HG02938 (cell line): ENCODE data around the gene GGT5.
"Not testable (repeated sequence)": the region's sequence is repeated elsewhere in the genome, so short reads cannot be mapped to it uniquely, and the experiment has no call there.

Experiments used
- ATAC-seq: cut with Tn5 transposase; IDR thresholded peaks from one replicate; pipeline ENCODE4 v1.9.1; 2021; ENCODE audit warnings: mild to moderate bottlenecking, moderate library complexity; ENCODE audit not compliant: unreplicated experiment

The GGT5 gene, protein sequence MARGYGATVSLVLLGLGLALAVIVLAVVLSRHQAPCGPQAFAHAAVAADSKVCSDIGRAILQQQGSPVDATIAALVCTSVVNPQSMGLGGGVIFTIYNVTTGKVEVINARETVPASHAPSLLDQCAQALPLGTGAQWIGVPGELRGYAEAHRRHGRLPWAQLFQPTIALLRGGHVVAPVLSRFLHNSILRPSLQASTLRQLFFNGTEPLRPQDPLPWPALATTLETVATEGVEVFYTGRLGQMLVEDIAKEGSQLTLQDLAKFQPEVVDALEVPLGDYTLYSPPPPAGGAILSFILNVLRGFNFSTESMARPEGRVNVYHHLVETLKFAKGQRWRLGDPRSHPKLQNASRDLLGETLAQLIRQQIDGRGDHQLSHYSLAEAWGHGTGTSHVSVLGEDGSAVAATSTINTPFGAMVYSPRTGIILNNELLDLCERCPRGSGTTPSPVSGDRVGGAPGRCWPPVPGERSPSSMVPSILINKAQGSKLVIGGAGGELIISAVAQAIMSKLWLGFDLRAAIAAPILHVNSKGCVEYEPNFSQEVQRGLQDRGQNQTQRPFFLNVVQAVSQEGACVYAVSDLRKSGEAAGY

DNA sequence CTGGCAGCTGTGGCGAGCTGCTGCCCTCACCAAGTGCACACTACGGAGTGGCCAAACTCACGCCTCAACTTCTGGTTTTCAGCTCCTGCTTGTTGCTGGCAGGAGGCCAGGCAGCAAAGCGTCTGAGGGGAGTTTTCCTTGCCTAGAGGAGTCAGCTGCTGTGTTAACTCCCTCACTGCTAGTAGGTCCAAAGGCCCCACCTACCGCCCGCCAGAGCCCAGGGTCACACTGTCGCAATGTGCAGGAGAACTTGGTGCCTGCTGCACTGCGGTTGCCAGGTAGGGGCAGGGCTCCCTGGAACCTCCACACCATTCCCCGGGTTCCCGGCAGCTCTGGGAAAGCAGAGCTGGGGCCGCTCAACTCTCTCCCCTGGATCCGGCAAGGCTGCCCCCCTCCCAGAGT is at the start of gene GGT5:
Gene GGT5, minus strand, starts transcription at position 53 of the 402 bp plus-strand sequence. CDS start 357 bp downstream, outside the sequence.
- not testable (repeated sequence) for ATAC-seq

- ATAC-seq: not testable (repeated sequence)
Measured at GRCh38 chr22:24292202-24292830, 47.4 kb upstream of the GGT5 start.

GRCh38 chr22:24291515-24292201 is 46.8 kb upstream of the GGT5 start:
- ATAC-seq: no peak

GRCh38 chr22:24290459-24290858 is 45.6 kb upstream of the GGT5 start:
- no peak for ATAC-seq

- ATAC-seq: no peak
Measured at GRCh38 chr22:24289741-24290163, 44.9 kb upstream of the GGT5 start.

- no peak for ATAC-seq
Measured at GRCh38 chr22:24289114-24289513, 44.2 kb upstream of the GGT5 start.

DNA sequence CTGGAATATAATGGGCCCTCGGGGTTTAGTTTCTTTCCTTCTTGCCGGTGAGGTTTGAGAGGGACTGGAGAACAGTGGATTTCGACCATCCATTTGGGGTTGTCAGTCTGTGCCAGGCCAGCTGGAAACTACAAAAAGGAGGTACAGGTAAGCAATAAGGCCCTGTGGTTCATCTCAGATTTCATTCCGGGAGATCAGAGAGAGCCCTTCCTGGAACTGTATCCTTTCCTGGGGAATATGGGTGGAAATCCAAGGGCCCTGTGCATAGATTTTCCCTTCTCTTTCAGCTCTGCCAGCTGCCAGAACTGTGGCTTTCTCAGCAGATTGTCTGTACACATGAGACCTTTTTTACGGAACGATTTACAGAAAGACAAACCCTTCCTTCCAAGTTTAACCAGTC is 42.9 kb upstream of the GGT5 start:
- not testable (repeated sequence) for ATAC-seq

DNA sequence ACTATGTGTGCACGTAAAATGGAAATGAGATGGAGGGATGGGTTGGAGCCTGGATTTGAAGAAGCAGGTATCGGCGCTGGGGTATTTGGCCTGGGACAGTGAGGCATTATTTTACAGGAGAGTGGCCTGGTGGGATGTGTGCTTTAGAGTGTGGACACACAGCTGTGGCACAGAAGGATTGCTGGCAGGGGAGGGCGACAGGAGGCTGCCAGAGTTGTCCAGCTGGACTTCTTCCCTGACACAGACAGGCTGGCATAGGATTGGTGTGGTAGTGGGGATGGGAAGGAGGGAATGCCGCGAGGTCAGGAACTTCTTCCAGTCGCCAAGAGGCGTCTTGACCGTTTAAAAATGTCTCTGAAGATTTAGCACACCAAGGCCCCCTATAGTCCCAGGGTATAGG is 42.3 kb upstream of the GGT5 start:
- not testable (repeated sequence) for ATAC-seq

GRCh38 chr22:24285245-24285644 is 40.4 kb upstream of the GGT5 start:
- ATAC-seq: no peak

DNA sequence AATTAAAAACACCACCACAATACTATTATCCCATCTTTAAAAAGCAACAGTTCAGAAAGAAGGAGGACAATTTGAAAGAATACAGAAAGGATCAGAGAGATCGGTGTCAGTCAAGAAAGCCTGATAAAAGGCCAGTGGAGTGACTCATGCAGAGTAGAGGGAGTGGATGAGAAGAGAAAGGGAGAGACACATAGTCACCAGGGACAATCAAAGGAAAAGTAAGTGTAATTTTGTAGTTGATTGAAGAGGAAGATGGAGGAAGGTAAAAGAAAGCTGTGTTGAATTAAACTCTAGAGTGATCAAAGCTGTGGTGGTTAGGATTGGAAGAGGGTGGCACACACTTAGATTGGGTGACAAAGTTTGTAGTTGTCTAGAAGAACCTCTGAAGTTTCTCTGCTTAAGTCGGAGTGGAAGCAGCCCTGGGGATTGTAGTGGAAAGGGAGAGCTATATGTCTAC is 39.9 kb upstream of the GGT5 start:
- no peak for ATAC-seq

GRCh38 chr22:24282401-24282800 is 37.5 kb upstream of the GGT5 start:
- ATAC-seq: no peak

DNA sequence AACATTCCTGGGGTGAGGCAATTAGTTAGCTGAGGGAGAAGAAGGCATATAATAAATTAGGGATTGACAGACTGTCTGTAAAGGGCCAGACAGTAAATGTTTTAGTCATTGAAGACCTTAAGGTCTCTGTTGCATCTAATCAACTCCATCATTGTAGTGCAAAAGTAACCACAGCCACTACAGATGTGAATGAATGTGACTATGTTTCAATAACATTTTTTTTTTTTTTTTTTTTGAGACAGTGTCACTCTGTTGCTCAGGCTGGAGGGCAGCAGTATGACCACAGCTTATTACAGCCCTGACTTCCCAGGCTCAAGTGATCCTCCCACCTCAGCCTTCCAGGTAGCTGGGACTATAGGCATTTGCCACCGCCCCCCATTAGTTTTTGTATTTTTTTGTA is 35.5 kb upstream of the GGT5 start:
- ATAC-seq: not testable (repeated sequence)

GRCh38 chr22:24274696-24275405 is 30.0 kb upstream of the GGT5 start:
- not testable (repeated sequence) for ATAC-seq

DNA sequence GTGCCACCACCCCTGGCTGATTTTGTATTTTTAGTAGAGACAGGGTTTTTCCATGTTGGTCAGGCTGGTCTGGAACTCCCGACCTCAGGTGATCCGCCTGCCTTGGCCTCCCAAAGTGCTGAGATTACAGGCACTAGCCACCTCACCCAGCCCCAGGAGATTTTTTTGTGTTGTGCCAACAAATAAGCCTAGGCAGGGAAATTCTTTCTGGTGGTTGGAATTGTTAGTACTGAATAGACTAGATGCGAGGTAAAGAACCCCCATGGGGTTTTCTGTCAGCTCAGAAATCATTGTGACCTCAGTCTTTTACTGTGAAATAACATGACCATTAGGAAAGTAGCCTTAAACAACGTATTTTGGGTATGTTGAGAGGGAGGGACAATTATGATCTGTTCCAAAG is 29.0 kb upstream of the GGT5 start:
- ATAC-seq: not testable (repeated sequence)

DNA sequence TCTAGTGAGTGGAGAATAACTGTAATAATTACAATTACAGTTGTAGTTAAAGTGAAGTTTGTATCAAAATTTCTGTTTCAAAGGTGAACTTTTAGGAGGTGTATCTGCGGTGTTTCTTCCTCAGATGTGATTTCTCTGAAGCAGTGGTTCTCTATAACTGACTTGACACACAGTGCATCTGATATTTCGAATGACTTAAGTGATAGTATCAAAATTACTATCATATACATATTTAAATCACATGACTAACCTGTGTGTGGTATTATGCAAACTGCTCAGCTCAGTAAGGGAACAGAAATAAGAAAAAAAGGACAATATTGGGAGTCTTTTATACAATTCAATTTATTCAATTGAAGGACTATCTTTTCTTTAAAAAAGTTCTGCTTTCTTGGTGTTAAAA is 28.1 kb upstream of the GGT5 start:
- not testable (repeated sequence) for ATAC-seq

DNA sequence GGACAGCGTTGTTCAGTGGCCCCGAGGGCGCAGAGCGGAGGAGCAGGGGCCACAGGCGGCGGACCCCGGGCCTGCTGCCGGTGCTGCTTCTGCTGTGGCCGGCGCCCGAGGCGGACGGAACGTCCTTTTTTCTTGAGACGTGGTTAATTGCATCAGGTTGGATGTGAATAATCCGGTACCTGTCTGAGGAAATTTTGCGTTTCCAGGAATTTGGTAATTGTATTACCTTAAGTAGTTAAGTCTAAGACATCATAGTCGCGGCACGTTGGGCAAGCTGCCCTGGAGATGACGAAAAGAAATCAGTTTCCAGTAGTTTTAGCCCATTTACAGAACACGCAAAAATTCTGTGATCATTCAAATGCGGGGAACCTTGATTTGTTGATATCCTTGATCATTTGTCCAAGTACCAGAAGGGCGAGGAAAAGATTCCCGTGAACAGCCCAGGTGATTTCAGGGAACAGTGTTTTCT is 26.5 kb upstream of the GGT5 start:
- no peak for ATAC-seq

DNA sequence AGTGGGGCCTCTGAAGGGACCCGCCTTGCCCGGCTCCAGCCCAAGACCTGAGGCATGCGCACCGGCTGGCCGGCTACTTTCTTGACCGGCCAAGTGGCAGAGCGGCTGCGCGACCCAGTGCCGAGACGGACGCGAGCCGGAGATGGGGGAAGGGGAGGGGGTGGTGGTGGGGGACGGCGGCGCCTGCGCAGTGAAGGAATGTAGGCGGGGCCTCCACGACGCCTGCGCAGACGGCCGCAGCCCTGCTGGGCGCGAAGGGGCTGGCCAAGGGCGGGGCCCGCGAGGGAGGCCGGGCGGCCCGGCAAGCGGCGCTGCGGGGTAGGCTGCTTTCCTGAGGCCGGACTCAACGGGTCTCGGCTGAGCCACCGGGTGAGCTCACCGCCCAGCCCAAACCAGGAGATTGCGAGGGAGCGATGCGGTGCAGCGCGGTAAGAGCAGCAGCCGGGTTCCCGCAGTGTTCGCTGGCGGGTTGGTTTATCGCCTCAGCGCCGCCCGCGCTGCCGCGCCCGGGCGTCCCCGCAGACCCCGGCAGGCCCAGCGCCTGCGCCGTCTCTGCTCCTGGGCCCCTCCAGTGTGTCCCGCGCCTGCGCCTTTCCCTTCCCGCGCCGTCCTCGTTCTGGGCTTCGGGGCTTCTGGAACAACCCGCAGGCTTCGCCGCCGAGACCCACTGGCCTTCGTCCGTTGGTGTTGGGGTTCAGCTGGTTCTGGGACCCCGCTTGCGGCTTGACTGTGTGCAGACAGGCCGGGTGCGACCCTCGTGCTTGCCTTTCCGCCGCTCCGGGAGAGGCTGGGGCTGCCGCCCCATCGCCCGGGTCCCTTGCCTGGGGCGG is 25.9 kb upstream of the GGT5 start, which contains the start of gene SPECC1L:
Gene SPECC1L, plus strand, starts transcription at position 276 of the 830 bp plus-strand sequence. CDS start 31,401 bp downstream, outside the sequence.
- peak; percentile 79 for ATAC-seq

GRCh38 chr22:24266495-24266894 is 21.6 kb upstream of the GGT5 start:
- ATAC-seq: not testable (repeated sequence)

GRCh38 chr22:24265734-24266133 is 20.9 kb upstream of the GGT5 start:
- no peak for ATAC-seq
